GM23338 (cell line): ENCODE results near the gene SRPX.

Experiments
- CREB1 ChIP-seq: fragments of 250-450 bp; sonication (Bioruptor Pico); IDR thresholded peaks from 2 replicates; pipeline ENCODE4 v1.5.0; 2020; ENCODE audit warnings: low read depth, mild to moderate bottlenecking, moderate library complexity
- CTCF ChIP-seq, 2 experiments: fragments of 200-600 bp in 1 of 2; sonication (generic) in 1 of 2; conservative IDR thresholded peaks; 2 replicates each; pipeline versions ENCODE4 v1.5.1 to v1.6.1; 2016 to 2017; ENCODE audit warnings: antibody characterized with exemption in 2 of 2, low read depth in 2 of 2, mild to moderate bottlenecking in 2 of 2, moderate library complexity in 1 of 2
- ETS1 ChIP-seq: IDR thresholded peaks from 2 replicates; pipeline ENCODE4 v1.6.1; 2016; ENCODE audit warnings: antibody characterized with exemption
- EZH2 ChIP-seq: fragments of 200-600 bp; sonication (generic); IDR thresholded peaks from one replicate; pipeline ENCODE4 v1.8.0; 2017; ENCODE audit warnings: antibody characterized with exemption, mild to moderate bottlenecking, low read depth; ENCODE audit not compliant: unreplicated experiment
- EZH2phosphoT487 ChIP-seq: fragments of 200-600 bp; sonication (generic); IDR thresholded peaks from one replicate; pipeline ENCODE4 v1.8.1; 2018; ENCODE audit warnings: antibody characterized with exemption; ENCODE audit not compliant: unreplicated experiment
- POLR2AphosphoS5 ChIP-seq: IDR thresholded peaks from 2 replicates; pipeline ENCODE4 v1.6.1; 2016; ENCODE audit warnings: antibody characterized with exemption, low read depth
- REST ChIP-seq: IDR thresholded peaks from one replicate; pipeline ENCODE4 v1.6.1; 2018; ENCODE audit warnings: antibody characterized with exemption; ENCODE audit not compliant: unreplicated experiment

GRCh38 chrX:38206036-38206435 lies 14.6 kb downstream of the SRPX start:
- TF ChIP-seq CTCF (conservative IDR thresholded peaks at IDR 0.05; ENCODE audit: low read depth in 2 of 2) (no peak), POLR2AphosphoS5 (no peak), REST (no peak), ETS1 (no peak), CREB1 (CRISPR knock-in tag) (no peak), EZH2phosphoT487 (no peak), EZH2 (no peak)
